A549 (cell line): ENCODE results near the gene SH3BGR.

ENCODE experiments used
- CTCF ChIP-seq: fragments of >200 bp; sonication (Bioruptor Twin); formaldehyde crosslinking; IDR thresholded peaks from 3 replicates; pipeline ENCODE4 v1.5.1; 2016
- ESRRA ChIP-seq: fragments of 150-350 bp; IDR thresholded peaks from 2 replicates; pipeline ENCODE4 v1.6.1; 2014; ENCODE audit warnings: mild to moderate bottlenecking, low read length, borderline replicate concordance
- FOXS1 ChIP-seq: fragments of 250-450 bp; sonication (Bioruptor Pico); IDR thresholded peaks from 2 replicates; pipeline ENCODE4 v1.5.0; 2020; ENCODE audit warnings: mild to moderate bottlenecking, moderate library complexity
- HOXB5 ChIP-seq: fragments of 250-450 bp; sonication (Bioruptor Pico); IDR thresholded peaks from 2 replicates; pipeline ENCODE4 v1.5.0; 2020; ENCODE audit warnings: mild to moderate bottlenecking, moderate library complexity
- JUNB ChIP-seq: fragments of >200 bp; sonication (Bioruptor Twin); formaldehyde crosslinking; IDR thresholded peaks from 2 replicates; pipeline ENCODE4 v1.6.1; 2016
- NFE2L2 ChIP-seq: fragments of 150-350 bp; conservative IDR thresholded peaks from 2 replicates; pipeline ENCODE4 v1.6.1; 2014; ENCODE audit warnings: low read length
- SREBF2 ChIP-seq: fragments of 450-650 bp; IDR thresholded peaks from 2 replicates; pipeline ENCODE4 v1.6.1; 2014; ENCODE audit warnings: mild to moderate bottlenecking, moderate library complexity
- USF2 ChIP-seq: fragments of 450-650 bp; IDR thresholded peaks from 2 replicates; pipeline ENCODE4 v1.6.1; 2014; ENCODE audit warnings: antibody characterized with exemption
- ZFP36 ChIP-seq: fragments of 450-650 bp; IDR thresholded peaks from 2 replicates; pipeline ENCODE4 v1.6.1; 2014; ENCODE audit warnings: borderline replicate concordance; ENCODE audit not compliant: partially characterized antibody

- TF ChIP-seq NFE2L2, result no peak
- no peak for TF ChIP-seq HOXB5 (CRISPR knock-in tag)
- TF ChIP-seq USF2, result no peak
- TF ChIP-seq CTCF, result no peak
- no peak for TF ChIP-seq ZFP36
- no peak for TF ChIP-seq SREBF2
- no peak for TF ChIP-seq ESRRA
- TF ChIP-seq FOXS1 (CRISPR knock-in tag), result no peak
- no peak for TF ChIP-seq JUNB
These were observed at the start of gene SH3BGR for GRCh38 chr21:39451332-39452206.
